GM21825 (cell line): ENCODE data around the gene SMCHD1.

Experiments
- ATAC-seq: cut with Tn5 transposase; IDR thresholded peaks from one replicate; pipeline ENCODE4 v1.9.1; 2021; ENCODE audit warnings: mild to moderate bottlenecking, moderate library complexity; ENCODE audit not compliant: unreplicated experiment

The SMCHD1 gene

DNA sequence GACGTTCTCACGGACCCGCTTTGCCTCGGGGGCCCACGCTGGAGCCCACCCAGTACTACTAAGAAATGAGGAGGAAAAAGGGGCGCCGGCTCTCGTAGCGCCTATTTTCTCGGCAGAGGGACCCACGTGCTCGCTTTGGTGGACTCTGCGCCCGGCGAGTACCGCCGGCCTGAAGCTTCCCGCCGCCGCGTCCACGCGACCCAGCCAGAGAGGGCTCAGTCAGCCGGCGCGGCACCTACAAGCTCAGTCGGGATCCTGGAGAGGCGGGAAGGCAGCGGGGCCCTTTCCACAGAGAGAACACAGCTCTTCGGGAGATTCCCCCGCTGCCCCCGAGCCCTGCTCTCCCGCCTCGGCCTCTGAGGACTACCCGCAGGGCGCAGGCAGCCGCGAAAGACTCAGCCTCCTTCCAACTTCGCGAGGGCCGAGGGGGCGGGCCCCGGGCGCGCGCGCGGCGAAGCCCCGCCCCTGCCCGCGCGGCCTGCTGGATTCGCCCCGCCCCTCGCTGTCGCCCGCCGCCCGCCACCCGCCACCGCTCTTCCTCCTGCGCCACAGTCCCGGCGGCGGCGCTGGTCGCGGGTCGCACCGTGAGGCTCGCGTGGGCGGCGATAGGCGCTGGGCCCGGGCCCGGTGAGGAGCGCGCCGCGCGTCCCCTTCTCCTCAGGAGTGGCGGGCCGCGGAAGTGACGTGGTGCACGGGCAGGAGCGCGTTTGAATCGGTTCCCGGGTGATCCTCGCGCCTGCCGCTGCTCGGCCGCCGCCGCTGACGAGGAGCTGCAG is at the start of gene SMCHD1:
SMCHD1 (plus strand) TSS at position 549 of the 776 bp plus-strand sequence. CDS start 350 bp downstream, outside the sequence.
- peak; percentile 76 for ATAC-seq

DNA sequence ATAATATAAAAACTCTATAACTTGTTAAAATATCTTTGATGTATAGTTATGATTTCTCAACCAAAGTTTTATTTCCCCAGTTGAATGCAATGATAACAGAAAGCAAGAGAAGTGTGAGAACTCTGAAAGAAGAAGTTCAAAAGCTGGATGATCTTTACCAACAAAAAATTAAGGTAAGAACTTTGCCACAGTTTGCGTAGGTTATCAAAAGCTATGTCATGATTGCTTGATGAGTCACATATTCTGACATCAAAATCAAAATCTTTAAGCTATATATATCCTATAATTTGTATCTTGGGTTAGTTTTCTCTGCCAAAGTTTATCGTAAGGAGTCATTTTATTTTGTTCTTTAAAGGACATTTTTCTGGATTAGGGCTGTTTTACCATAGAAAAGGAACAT is 49.2 kb upstream of the SMCHD1 start:
- no peak for ATAC-seq

GRCh38 chr18:2609604-2610003 is 45.9 kb upstream of the SMCHD1 start:
- no peak for ATAC-seq

- ATAC-seq, result no peak
These were observed 45.0 kb upstream of the SMCHD1 start for GRCh38 chr18:2610549-2610948.

- ATAC-seq, result no peak
These were observed 42.5 kb upstream of the SMCHD1 start for GRCh38 chr18:2612996-2613395.

- no peak for ATAC-seq
These were observed 38.0 kb upstream of the SMCHD1 start for GRCh38 chr18:2617401-2617998.

DNA sequence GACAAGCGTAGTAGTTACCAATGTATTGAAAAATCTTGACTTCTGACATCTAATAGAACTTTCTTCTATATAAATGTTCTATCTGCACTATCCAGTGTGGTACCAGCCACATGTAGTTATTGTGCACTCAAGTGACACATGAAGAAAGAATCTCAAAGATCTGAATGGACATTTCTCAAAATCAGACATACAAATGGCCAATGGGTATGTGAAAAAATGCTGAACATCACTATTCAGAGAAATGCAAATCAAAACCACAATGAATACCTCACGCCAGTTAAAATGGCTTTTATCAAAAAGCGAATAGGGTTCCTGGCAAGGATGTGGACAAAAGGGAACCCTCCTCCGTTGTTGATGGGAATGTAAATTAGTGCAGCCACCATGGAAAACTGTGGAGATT is 37.5 kb upstream of the SMCHD1 start:
- ATAC-seq, result no peak

- ATAC-seq, result no peak
These were observed 30.3 kb upstream of the SMCHD1 start for GRCh38 chr18:2625217-2625616.

GRCh38 chr18:2627821-2628276 is 27.7 kb upstream of the SMCHD1 start:
- no peak for ATAC-seq

DNA sequence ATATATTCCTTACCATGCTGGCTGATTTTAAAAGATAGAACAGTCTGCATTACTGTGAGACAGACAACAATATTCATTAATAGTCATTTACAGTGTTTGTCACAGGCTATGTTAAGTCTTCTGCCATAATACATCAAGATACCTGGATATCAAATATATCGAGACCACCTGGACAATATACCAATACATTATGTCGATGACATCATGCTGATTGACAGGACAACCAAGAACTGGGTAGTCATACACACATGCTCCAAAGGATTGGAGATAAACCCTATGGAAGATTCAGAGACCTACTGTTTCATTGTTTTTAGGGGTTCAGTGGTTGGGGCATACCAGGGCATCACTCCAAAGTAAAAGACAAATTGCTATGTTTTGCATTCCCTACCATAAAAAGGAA is 26.5 kb upstream of the SMCHD1 start:
- no peak for ATAC-seq

- no peak for ATAC-seq
These were observed 19.9 kb upstream of the SMCHD1 start for GRCh38 chr18:2635586-2635985.

DNA sequence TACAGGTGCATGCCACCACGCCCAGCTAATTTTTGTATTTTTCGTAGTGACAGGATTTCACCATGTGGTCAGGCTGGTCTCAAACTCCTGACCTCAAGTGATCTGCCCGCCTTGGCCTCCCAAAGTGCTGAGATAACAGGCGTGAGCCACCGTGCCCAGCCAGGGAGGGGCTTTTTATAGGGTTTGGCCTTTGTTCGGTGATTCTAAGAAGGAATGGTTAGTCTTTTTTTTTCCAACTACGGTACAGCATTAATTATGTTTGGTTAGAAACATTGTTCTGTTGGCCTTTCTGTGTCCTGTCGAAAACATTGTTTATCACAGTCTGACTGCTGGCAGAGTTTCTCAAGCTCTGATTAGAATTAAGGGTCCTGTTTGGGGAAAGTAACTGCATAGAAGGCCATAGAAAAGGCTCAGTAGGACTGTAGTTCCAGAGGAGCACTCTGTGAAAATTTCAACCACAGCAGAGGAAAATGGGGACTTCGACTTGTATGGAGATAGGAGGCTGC is 19.3 kb upstream of the SMCHD1 start:
- peak; percentile 16 for ATAC-seq

GRCh38 chr18:2641638-2642037 is 13.9 kb upstream of the SMCHD1 start:
- ATAC-seq, result peak; percentile 68

- ATAC-seq, result no peak
These were observed 12.8 kb upstream of the SMCHD1 start for GRCh38 chr18:2642771-2643170.

DNA sequence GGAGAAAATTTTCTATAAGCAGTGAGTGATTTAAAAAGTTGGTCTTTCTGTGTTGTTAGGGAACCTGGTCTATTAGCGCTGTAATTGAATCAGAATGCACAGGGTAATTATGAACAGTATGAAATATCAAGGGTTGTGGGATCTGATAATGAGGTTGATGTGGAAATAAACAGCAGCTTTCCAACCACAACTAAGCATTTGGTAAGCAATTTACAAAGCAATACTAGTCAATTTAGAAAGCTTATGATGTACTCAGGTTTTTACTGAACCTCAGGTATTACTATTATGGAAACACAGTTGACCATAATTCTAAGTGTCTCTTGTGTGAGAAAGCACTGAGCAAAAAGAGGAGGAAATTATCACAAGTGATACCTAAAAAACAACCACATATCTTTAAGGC is 11.0 kb upstream of the SMCHD1 start:
- no peak for ATAC-seq

- no peak for ATAC-seq
These were observed 3.5 kb upstream of the SMCHD1 start for GRCh38 chr18:2651981-2652380.

GRCh38 chr18:2653467-2653866 is 2.1 kb upstream of the SMCHD1 start:
- no peak for ATAC-seq

GRCh38 chr18:2654169-2654927 is 1.2 kb upstream of the SMCHD1 start:
- no peak for ATAC-seq

DNA sequence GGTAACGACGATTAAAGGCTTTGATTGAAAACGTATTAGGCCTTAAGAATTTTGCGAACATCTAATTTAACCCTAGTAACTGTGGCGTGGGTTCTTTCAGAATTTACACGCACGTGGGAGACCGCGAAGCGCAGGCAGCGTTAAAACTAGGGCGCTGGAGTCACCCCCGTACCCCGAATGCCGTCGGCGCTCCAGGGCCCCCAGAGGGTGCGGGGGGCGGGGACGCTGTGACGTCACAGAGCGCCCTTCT is 673 bp upstream of the SMCHD1 start:
- ATAC-seq, result peak; percentile 26

DNA sequence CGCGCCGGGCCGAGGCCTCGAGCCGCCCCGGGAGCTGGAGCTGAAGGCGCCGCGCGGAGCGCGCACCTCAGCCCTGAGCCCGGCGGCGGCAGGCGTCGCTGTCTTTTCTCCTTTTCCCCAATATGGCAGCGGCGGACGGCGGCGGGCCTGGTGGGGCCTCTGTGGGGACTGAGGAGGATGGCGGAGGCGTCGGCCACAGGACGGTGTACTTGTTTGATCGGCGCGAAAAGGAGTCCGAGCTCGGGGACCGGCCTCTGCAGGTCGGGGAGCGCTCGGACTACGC is 369 bp downstream of the SMCHD1 start:
- peak; percentile 9 for ATAC-seq

- ATAC-seq, result peak; percentile 10
These were observed 883 bp downstream of the SMCHD1 start for GRCh38 chr18:2656237-2656980.
